GM21515 (cell line): ENCODE data around the gene RRBP1.

Source experiments
- ATAC-seq: cut with Tn5 transposase; IDR thresholded peaks from one replicate; pipeline ENCODE4 v1.9.1; 2021; ENCODE audit not compliant: unreplicated experiment

Gene RRBP1

GRCh38 chr20:17612992-17613327 lies 69.1 kb downstream of the RRBP1 start:
- ATAC-seq, result no peak

GRCh38 chr20:17612287-17612991 lies 69.6 kb downstream of the RRBP1 start:
- ATAC-seq, result no peak

- ATAC-seq, result no peak
These were observed 70.3 kb downstream of the RRBP1 start for GRCh38 chr20:17611540-17612286.

GRCh38 chr20:17611290-17611539 lies 70.8 kb downstream of the RRBP1 start:
- ATAC-seq, result no peak

DNA sequence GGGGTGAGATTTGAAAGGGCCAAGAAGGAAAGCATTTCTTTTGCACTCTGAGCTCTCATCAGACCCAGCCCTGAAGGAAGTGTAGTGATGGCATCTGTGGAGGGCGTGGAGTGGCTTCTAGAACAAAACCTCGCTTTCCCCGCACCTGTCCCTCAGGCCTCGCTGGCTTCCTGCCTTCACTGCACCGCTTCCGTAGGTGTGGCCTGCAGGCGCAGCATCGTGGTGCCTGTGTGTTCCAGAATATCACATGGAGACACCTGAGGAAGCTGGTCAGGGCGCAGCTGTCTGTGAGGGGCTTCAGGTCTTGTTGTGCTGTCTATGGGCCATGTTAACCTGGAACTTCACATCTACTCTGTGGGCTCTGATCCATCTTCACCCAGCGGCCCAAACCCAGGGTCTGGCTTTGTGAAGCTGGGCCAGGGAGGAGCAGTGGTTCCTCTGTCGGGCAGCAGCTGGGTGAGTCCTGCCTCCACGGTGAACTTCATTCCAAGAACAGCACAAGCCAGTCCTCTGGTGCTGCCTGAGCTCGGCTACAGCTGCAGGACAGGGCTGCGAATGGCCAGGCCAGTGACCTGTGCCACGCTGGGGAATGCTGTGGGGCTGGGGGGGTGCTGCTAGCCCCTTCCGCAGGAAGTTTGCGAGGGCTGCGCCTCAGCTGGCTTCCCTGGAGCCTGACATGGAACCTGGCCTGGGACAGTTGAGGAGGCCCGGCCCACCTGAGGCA lies 71.3 kb downstream of the RRBP1 start:
- ATAC-seq, result no peak

- no peak for ATAC-seq
These were observed 72.1 kb downstream of the RRBP1 start for GRCh38 chr20:17609811-17610377.

- no peak for ATAC-seq
These were observed 73.1 kb downstream of the RRBP1 start for GRCh38 chr20:17608701-17609497.

- ATAC-seq, result no peak
These were observed 76.0 kb downstream of the RRBP1 start for GRCh38 chr20:17606001-17606400.

DNA sequence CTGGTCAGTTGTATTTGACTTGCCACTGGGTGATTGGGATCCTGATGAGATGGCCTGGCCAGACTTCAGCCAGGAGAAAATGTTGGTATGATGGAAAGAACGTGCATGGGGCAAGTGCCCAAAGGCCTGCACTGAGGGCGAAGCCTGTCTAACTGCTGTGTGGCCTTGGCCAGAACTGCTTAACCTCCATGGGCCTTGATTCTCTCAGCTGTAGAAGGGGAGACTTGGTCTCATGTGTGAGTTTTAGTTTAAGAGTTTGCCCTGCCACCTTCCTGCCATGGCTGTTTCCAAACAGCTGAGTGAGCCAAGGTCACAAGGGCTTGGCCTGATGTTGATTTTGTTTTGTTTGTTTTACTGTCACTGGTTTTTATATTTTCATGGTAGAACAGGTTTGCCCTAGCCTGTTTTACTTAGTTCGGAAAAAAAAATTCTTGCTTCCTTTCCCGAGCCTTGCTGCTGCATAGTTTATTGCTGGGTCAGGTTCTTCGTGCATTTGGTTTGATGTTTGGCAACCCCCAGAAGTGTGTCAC lies 76.8 kb downstream of the RRBP1 start:
- ATAC-seq, result no peak

- no peak for ATAC-seq
These were observed 79.5 kb downstream of the RRBP1 start for GRCh38 chr20:17602493-17602892.

DNA sequence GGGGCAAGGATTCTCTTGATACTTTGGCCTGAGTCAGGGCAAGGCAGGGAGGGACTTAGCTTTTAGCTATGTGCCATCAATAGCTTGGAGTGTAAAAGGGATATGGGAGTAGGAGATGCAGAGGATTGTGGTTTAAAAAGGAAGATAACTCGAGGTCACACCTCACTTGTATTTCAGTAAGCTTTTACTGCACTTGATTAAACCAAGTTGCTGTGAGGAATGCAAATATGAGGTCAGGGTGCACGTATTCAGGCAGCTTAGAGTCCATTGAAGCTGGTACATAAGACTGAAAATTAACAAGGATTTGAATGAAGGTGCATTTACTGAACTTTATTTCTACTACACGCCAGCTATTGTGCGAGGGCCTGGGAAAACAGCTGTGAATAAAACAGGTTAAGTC lies 80.1 kb downstream of the RRBP1 start:
- ATAC-seq, result no peak

DNA sequence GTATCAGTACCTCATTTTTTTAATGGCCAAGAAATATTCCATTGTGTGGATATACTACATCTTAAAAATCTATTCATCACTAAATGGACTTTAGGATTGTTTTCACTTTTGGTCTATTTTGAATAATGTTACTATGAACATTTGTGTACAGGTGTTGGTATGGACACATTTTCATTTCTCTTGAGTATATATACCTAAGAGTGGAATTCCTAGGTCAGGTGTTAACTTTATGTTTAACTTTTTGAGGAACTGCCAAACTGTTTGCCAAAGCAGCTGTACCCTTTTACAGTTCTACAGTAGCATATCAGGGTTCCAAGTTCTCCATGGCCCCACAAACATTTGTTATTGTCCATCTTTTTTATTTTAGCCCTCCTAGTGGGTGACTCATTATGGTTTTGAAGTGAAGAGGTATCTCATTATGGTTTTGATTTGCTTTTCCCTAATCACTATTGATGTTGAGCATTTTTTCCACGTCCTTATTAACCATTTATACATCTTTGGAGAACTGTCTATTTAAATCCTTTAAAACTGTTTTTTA lies 84.0 kb downstream of the RRBP1 start:
- no peak for ATAC-seq

DNA sequence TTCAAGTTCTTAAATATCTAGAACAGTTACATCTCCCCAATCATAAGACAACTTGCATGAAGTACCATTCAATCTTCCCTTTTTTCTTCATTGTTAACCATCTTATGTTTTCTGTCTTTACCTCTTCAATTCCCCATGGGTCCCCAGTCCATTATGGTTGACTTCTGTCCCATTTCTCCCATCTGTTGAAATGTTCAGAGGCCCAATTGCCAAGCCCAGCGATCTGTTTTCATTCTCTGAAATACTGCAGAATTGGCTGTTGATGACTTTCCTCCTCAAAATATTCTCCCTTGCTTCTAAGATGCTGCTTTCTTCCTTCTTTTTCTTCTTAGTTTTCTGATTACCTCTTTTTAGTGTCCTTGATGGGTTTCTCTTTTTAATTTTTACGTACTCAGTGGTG lies 86.2 kb downstream of the RRBP1 start:
- ATAC-seq, result no peak

- ATAC-seq, result no peak
These were observed 87.6 kb downstream of the RRBP1 start for GRCh38 chr20:17594443-17594842.

GRCh38 chr20:17593902-17594301 lies 88.1 kb downstream of the RRBP1 start:
- ATAC-seq, result no peak

GRCh38 chr20:17590245-17590644 lies 91.8 kb downstream of the RRBP1 start:
- no peak for ATAC-seq

DNA sequence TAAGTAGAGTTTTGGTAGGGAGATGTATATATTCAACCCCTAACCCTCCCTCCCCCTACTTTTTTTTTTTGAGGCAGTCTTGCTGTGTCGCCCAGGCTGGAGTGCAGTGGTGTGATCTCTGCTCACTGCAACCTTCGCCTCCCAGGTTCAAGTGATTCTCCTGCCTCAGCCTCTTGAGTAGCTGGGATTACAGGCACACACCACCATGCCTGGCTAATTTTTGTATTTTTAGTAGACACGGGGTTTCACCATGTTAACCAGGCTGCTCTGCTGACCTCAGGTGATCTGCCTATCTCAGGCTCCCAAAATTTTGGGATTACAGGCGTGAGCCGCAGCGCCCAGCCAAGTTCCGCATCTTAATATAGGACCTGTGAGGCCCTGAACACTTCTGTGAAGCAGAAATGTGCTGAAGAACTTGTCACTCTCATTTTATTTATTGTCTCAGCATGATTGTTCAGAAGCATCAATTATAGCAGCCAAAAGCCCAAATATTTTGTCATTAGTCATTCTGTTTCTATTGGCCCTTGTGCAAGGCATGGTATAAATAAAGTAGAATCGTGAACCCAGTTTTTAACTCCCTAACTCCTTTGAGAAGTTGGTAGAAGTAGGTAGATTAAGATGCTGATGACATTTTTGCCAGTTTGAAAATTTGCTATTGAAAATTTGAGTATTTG lies 92.7 kb downstream of the RRBP1 start:
- no peak for ATAC-seq

- no peak for ATAC-seq
These were observed 94.2 kb downstream of the RRBP1 start for GRCh38 chr20:17587824-17588223.

GRCh38 chr20:17587148-17587547 lies 94.9 kb downstream of the RRBP1 start:
- no peak for ATAC-seq

DNA sequence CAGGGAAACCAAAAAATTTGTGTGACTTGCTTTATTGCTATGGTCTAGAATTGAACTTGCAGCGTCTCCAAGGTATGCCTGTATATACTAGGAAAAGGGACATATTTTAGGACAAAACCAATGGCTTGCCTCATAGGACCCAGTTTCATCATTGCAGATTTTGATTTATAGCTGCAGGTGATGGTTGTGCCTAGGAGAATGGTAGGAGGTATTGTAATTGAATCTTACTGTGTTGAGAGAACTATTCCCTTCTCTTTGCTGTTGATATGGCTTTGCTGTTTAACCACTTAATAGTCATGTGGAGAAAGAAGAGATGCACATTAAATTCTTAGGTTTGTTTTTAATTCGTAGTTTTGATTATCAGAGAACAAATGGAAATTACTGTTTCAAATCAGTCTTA lies 95.8 kb downstream of the RRBP1 start:
- ATAC-seq, result no peak
